Ishikawa (cell line): ENCODE results near the gene DHCR7.

Experiments used
- CEBPB ChIP-seq: IDR thresholded peaks from 2 replicates; pipeline ENCODE4 v1.6.1; 2012
- CREB1 ChIP-seq: IDR thresholded peaks from 2 replicates; pipeline ENCODE4 v1.6.1; 2012; ENCODE audit warnings: low read depth
- EGR1 ChIP-seq: IDR thresholded peaks from 2 replicates; pipeline ENCODE4 v1.6.1; 2012
- EP300 ChIP-seq: IDR thresholded peaks from 2 replicates; pipeline ENCODE4 v1.6.1; 2012; ENCODE audit warnings: borderline replicate concordance
- FOXM1 ChIP-seq: IDR thresholded peaks from 2 replicates; pipeline ENCODE4 v1.6.1; 2012; ENCODE audit warnings: low read depth, borderline replicate concordance
- NFIC ChIP-seq: IDR thresholded peaks from 2 replicates; pipeline ENCODE4 v1.6.1; 2012
- RAD21 ChIP-seq: IDR thresholded peaks from 2 replicates; pipeline ENCODE4 v1.6.1; 2012; ENCODE audit warnings: low read depth
- TAF1 ChIP-seq: IDR thresholded peaks from 2 replicates; pipeline ENCODE4 v1.6.1; 2012; ENCODE audit warnings: low read depth, mild to moderate bottlenecking
- TCF12 ChIP-seq: IDR thresholded peaks from 2 replicates; pipeline ENCODE4 v1.6.1; 2012; ENCODE audit warnings: low read depth
- TEAD4 ChIP-seq: IDR thresholded peaks from 2 replicates; pipeline ENCODE4 v1.6.1; 2012
- YY1 ChIP-seq: IDR thresholded peaks from 2 replicates; pipeline ENCODE4 v1.6.1; 2012; ENCODE audit warnings: low read depth
- ZBTB7A ChIP-seq: IDR thresholded peaks from 2 replicates; pipeline ENCODE4 v1.6.1; 2012; ENCODE audit warnings: low read depth
- TF ChIP-seq, protein P1 (sequence below): IDR thresholded peaks from 2 replicates; pipeline ENCODE4 v1.6.1; 2012
- TF ChIP-seq, protein P2 (sequence below): IDR thresholded peaks from 2 replicates; pipeline ENCODE4 v1.6.1; 2012; ENCODE audit warnings: low read depth, mild to moderate bottlenecking
- TF ChIP-seq, protein P3 (sequence below): IDR thresholded peaks from 2 replicates; pipeline ENCODE4 v1.6.1; 2012

DHCR7 gene

DNA sequence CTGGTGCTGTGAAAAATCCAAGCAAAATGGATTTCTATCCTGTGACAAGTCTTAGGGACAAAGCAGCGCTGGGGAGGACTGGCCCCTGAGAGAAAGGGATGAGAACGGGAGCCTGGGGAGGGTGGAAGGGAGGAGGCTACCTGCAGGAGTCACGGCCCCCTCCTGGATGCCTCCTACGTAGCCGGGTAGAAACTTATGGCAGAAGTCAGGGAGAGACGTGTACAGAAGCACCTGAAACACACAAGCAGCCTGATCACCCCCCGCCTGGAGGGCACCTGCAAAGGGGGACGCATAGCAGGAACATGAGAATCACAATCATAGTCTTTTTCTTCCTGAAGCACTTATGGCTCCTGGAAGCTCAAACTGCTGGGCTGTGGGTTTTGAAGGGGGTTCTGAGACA lies 6.1 kb downstream of the DHCR7 start:
- TF ChIP-seq YY1 = no peak
- TF ChIP-seq, protein P1, sequence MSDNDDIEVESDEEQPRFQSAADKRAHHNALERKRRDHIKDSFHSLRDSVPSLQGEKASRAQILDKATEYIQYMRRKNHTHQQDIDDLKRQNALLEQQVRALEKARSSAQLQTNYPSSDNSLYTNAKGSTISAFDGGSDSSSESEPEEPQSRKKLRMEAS = no peak
- no peak for TF ChIP-seq CEBPB
- no peak for TF ChIP-seq TEAD4
- TF ChIP-seq EGR1 = no peak
- TF ChIP-seq, protein P2, sequence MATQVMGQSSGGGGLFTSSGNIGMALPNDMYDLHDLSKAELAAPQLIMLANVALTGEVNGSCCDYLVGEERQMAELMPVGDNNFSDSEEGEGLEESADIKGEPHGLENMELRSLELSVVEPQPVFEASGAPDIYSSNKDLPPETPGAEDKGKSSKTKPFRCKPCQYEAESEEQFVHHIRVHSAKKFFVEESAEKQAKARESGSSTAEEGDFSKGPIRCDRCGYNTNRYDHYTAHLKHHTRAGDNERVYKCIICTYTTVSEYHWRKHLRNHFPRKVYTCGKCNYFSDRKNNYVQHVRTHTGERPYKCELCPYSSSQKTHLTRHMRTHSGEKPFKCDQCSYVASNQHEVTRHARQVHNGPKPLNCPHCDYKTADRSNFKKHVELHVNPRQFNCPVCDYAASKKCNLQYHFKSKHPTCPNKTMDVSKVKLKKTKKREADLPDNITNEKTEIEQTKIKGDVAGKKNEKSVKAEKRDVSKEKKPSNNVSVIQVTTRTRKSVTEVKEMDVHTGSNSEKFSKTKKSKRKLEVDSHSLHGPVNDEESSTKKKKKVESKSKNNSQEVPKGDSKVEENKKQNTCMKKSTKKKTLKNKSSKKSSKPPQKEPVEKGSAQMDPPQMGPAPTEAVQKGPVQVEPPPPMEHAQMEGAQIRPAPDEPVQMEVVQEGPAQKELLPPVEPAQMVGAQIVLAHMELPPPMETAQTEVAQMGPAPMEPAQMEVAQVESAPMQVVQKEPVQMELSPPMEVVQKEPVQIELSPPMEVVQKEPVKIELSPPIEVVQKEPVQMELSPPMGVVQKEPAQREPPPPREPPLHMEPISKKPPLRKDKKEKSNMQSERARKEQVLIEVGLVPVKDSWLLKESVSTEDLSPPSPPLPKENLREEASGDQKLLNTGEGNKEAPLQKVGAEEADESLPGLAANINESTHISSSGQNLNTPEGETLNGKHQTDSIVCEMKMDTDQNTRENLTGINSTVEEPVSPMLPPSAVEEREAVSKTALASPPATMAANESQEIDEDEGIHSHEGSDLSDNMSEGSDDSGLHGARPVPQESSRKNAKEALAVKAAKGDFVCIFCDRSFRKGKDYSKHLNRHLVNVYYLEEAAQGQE = no peak
- TF ChIP-seq, protein P3, sequence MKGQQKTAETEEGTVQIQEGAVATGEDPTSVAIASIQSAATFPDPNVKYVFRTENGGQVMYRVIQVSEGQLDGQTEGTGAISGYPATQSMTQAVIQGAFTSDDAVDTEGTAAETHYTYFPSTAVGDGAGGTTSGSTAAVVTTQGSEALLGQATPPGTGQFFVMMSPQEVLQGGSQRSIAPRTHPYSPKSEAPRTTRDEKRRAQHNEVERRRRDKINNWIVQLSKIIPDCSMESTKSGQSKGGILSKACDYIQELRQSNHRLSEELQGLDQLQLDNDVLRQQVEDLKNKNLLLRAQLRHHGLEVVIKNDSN = no peak
- no peak for TF ChIP-seq NFIC
- TF ChIP-seq ZBTB7A = no peak
- no peak for TF ChIP-seq CREB1
- TF ChIP-seq EP300 = no peak
- TF ChIP-seq RAD21 = no peak
- no peak for TF ChIP-seq TAF1
- no peak for TF ChIP-seq FOXM1
- TF ChIP-seq TCF12 = no peak

DNA sequence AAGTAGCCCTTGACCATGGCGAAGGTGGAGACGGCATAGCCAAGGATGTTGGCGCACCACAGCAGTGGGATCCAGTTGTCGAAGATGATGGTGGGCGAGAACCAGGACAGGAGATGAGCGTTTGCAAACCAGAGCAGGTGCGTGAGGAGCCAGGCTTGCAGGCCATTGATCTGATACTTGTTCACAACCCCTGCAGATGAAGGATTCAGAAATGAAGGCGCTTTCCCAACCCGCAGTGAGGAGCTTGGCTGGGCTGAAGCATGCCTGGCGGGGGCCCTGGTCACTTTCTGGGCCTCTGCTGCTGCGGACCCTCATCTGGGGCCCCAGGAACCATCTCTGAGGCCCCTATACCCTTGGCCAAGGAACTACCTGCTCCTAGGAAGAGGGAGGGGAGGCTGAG lies 6.9 kb downstream of the DHCR7 start:
- TF ChIP-seq EP300 (no peak), YY1 (no peak), TAF1 (no peak), RAD21 (no peak)
- TF ChIP-seq, protein P1 = no peak
- TF ChIP-seq, protein P3 = no peak

DNA sequence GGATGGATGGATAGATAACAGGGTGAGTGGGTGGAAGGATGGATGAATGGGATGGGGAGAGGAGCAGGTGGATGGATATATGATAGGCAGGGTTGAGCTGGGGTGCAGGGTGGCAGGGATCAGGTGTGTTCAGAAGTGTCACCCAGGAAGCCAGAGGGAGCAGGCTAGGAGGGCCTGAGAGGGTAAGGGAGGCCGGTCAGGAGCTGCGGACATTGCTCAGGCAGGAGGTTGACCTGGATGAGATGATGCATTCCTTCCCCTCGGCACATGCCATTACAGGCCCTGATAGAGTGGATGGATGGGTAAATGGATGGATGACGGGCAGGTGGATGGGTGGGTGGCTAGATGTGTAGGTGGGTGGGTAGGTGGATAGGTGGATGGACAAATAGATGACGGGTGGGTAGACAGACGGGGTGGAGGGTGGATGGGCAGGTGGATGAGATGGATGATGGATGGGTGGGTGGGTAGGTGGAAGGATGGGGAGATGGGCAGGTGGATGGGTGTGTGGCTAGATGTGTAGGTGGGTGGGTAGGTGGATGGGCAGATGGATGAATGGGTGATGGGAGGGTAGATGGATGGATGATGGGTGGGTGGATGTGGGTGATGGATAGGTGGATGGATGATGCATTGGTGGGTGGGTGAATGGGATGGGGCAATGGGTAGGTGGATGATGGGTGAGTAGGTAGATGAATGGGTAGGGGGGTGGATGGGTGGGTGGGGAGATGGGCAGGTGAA lies 8.0 kb downstream of the DHCR7 start:
- no peak for TF ChIP-seq YY1
- TF ChIP-seq RAD21 = no peak
- no peak for TF ChIP-seq CEBPB
- no peak for TF ChIP-seq TEAD4
- no peak for TF ChIP-seq TCF12
- TF ChIP-seq CREB1 = no peak
- no peak for TF ChIP-seq TAF1
- TF ChIP-seq, protein P2 = no peak
- no peak for TF ChIP-seq EGR1
- TF ChIP-seq, protein P3 = no peak
- TF ChIP-seq ZBTB7A = no peak
- TF ChIP-seq EP300 = no peak
- TF ChIP-seq FOXM1 = no peak
- TF ChIP-seq NFIC = no peak

DNA sequence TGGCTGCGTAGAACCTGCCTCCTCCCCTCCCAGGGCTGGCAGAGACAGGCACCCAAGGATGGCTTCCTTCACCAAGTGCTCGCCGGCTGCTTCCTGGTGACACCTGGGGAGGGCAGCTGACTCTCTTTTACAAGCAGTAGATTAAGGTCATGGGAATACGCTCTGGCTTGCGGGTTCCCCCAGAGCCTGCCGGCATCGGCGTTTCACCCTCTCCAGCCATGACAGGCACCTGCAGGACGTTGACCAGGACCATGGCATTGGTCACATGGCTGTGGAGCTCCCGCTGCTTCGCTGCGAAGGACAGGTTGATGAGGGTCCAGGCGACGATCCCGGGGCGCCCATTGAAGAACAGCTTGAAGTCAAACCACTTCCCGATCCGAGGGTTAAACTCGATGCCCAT lies 9.5 kb downstream of the DHCR7 start:
- TF ChIP-seq RAD21 (no peak), NFIC (no peak), YY1 (no peak)
- TF ChIP-seq, protein P2 = no peak
